Stimulated activated memory B cell treated with anti-CD40 and anti-IgM and Interleukin-4, amounts not matched to agents 10 μg/mL and 1 μg/mL and 100 μg/mL, for 72 hours (primary cell): Measurements from ENCODE around the gene AHSG.

Experiments
- ATAC-seq: fragments of 150-1000 bp; cut with Tn5 transposase; 2 replicates; pipeline ENCODE4 v1.10.0; 2021
- H3K27ac Mint-ChIP-seq: one replicate; pipeline ENCODE4 v1.8.0; 2022; ENCODE audit warnings: mild to moderate bottlenecking, mixed read lengths
- H3K27me3 Mint-ChIP-seq: one replicate; pipeline ENCODE4 v1.8.0; 2022; ENCODE audit warnings: mixed read lengths
- H3K36me3 Mint-ChIP-seq: one replicate; pipeline ENCODE4 v1.8.0; 2022; ENCODE audit warnings: mixed read lengths
- H3K4me1 Mint-ChIP-seq: one replicate; pipeline ENCODE4 v1.8.0; 2022; ENCODE audit warnings: mixed read lengths
- H3K4me3 Mint-ChIP-seq: one replicate; pipeline ENCODE4 v1.8.0; 2022; ENCODE audit warnings: mild to moderate bottlenecking, moderate library complexity, mixed read lengths
- H3K9me3 Mint-ChIP-seq: one replicate; pipeline ENCODE4 v1.8.0; 2022; ENCODE audit warnings: mixed read lengths

The AHSG gene

DNA sequence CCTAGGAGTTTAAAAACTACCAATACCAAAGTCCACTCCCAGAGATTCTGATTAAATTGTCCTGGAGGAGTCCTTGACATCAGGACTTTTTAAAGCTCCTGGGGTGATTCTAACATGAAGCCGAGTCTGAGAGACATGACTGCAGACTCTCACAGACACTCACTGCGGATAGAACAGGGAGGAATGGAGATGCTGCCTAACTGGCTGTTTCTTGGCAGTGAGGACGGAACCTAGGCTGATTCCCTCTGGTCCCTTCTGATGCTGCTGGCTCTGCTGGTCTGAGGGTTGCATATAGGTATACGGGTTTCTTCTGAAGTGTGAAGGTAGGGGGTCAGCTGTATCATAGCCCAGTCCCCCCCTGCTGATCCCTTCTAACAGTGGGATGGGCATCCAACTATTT is 51.6 kb downstream of the AHSG start:
- no peak for ATAC-seq
- Mint-ChIP-seq H3K4me3 (no peak overlapping the region), H3K27ac (no peak overlapping the region), H3K36me3 (no peaks in the 10 kb centered on the region), H3K9me3 (no peaks in the 10 kb centered on the region), H3K4me1 (no peaks in the 10 kb centered on the region), H3K27me3 (peaks cover 13% of the 10 kb centered on the region)

DNA sequence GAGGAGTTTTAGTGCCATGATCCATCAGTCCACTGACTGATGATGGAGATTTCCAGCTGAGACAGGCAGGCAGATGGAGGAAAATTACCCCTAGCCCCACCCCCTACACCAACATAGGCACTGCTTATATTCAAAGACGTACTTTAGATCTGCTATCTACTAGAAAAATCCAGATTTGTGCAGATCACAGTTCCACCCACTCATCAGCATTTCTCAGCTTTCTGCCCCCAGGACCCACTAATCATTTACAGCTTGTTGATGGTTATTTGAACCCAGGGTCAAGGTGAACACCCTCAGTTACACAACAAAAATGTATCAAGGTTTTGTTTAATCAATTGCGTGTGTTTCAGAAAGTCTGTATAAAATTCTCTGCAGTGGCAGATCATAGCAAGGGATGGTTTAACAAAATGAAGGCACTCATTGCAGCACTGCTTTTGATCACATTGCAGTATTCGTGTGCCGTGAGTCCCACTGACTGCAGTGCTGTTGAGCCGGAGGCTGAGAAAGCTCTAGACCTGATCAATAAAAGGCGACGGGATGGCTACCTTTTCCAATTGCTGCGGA is 52.8 kb downstream of the AHSG start, which contains the start of gene HRG:
HRG (plus strand) TSS at position 390 of the 564 bp plus-strand sequence; CDS start at position 408, 18 bp downstream.
- Mint-ChIP-seq H3K4me3 (no peak within 1 kb of the TSS), H3K36me3 (no peaks in the 10 kb centered on the region), H3K27me3 (peaks cover 13% of the 10 kb centered on the region), H3K9me3 (no peaks in the 10 kb centered on the region), H3K27ac (no peak within 1 kb of the TSS), H3K4me1 (no peaks in the 10 kb centered on the region)
- ATAC-seq, result no peak

DNA sequence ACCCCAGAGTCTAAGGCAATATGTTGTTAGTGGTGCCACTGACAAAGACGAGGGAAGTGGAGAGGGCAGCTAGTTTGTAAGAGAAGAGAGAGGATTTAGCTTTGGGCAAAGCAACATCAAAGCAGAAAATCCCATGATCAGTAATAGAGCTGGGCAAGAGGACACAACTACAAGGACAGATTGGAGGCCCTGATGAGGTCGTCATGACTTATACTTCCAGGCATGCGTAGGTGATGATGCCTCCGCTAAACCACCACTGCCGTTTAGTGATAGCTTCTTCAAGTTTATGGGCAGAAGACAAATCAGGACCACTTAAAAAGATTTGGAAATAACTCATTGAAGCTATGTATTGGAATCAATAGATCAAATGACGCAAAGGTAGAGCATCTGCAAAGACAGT is 55.6 kb downstream of the AHSG start:
- ATAC-seq, result no peak
- Mint-ChIP-seq H3K36me3 (no peaks in the 10 kb centered on the region), H3K4me1 (no peaks in the 10 kb centered on the region), H3K9me3 (no peaks in the 10 kb centered on the region), H3K4me3 (no peak overlapping the region), H3K27me3 (peaks cover 7% of the 10 kb centered on the region), H3K27ac (no peak overlapping the region)

DNA sequence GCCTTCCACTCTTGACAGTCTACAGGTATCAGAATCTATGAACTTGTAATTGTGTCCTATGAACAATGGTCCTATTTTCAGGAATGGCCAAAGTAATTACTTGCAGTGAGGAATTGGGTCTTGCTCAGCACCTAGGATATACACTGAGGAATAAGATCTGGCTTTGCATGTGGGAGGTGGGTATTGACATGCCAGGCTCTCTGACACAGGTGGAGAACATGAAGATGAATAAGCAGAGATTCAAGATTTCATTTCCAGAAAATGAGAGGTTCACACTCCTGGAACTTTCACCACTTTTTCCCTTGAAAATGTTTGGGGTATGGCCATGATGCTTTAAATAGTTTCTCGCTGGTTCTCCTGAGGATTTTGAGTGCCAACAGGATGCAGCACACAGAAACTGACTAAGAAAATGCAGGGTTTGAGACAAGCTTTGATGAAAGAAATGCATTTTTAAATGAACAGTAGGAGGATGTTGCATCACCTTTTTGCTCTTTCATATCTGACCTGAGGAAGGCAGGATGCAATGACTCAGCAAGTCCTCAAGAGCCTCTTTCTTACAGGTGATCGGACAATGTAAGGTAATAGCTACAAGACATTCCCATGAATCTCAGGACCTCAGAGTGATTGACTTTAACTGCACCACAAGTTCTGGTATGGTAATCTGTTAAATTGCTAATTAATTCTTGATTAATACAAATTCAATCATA is 56.7 kb downstream of the AHSG start:
- Mint-ChIP-seq H3K9me3 (no peaks in the 10 kb centered on the region), H3K36me3 (no peaks in the 10 kb centered on the region), H3K4me3 (no peak overlapping the region), H3K27ac (no peak overlapping the region), H3K4me1 (no peaks in the 10 kb centered on the region), H3K27me3 (no peaks in the 10 kb centered on the region)
- ATAC-seq, result no peak

DNA sequence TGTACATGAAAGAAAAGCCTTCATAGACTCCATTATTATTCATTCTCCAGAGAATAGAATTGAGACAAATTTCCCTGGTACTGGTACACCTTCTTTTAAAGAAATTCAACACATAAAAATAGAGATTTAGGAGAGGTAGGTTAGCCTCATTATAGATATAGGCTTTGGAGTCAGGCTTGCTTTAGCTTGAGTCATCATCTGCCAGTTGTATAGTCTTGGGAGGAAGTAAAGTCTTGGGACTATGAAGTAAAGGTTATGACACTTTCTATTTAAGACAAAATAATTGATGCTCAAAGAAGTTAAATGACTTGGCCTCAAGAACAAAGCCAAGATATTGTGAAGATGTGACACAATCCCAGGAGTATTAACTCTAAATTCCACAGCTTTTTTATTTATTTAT is 57.3 kb downstream of the AHSG start:
- Mint-ChIP-seq H3K9me3 (no peaks in the 10 kb centered on the region), H3K4me1 (no peaks in the 10 kb centered on the region), H3K27ac (no peak overlapping the region), H3K4me3 (no peak overlapping the region), H3K27me3 (peaks cover 6% of the 10 kb centered on the region), H3K36me3 (no peaks in the 10 kb centered on the region)
- ATAC-seq, result no peak
